Pulmonary artery endothelial cell (primary cell): ENCODE measurements around the gene COX8C. TPM values are rescaled to one million over a fixed set of nuclear protein-coding genes. Genes with fewer than 3 reads are reported as not detected.
"Not testable (repeated sequence)": the region's sequence is repeated elsewhere in the genome, so short reads cannot be mapped to it uniquely, and the experiment has no call there.

ENCODE experiments used
- DNase-seq: peaks from one replicate; pipeline ENCODE4 v3.0.0-alpha.2; 2011; ENCODE audit warnings: low read depth, low spot score
- total RNA-seq: library from RNA; depleted of rRNA; stranded (reverse); fragments of >200 nt; gene quantifications from 2 replicates; pipeline ENCODE4 v1.2.3, GENCODE V29; 2014

The COX8C gene
- total RNA-seq, 1 donor from 2014 or later: not detected

DNA sequence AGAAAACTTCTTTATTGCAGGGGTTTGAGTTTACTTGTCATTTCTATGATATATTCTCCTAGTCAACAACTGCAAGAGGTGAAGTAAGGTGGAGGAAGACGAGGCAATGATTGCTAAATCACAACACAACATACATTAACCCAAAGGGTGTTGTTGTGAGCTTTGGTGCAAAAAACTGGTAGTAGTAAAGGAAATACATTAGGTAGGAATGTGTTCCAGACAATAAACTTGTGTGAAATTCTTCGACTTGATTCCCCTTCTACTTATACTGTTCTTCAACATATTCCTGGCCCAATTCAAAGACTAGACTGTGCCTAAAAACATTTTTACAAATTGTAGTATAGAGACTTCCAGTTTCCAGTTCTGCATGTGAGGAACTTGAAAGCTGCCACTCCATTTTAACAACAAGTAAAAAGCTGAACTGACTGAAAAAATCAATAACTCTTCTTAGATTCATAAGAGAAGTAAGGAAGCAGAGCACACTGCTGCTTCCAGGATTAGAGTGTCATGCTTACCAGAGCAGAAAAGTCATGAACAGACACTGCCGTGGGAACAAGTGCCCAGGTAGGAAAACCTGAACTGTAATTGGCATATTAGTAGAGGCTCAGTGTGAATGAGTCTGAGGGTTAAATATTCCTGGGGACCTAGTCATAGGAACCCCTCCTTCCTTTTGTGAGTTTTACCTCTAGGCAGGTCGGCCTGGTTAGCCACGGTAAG lies 22.2 kb downstream of the COX8C start:
- no peak for DNase-seq

DNA sequence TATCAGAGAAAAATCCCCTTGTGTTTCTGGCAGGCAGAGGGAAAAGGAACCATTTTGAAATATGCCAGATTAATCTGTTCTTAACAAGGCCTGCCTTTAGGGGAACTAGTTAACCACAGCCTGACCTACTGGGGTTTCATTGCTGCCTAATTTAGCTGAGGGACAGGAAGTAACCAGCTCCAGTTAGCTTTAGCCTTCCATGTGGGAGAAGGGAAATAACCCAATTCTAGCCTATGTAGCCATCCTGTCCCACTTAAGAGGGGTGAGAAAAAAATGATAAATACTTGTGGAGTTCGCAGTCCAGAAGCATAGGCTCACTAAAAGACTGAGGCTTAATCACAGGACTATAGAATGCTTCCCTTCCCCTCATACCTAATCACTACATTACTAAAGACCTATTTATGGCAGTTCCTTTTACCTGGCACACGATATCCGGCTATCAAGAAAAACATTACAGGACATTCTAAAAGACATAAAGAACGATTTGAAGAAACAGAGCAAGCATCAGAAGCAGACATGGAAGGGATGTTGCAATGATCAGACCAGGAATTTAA lies 22.8 kb downstream of the COX8C start:
- no peak for DNase-seq

DNA sequence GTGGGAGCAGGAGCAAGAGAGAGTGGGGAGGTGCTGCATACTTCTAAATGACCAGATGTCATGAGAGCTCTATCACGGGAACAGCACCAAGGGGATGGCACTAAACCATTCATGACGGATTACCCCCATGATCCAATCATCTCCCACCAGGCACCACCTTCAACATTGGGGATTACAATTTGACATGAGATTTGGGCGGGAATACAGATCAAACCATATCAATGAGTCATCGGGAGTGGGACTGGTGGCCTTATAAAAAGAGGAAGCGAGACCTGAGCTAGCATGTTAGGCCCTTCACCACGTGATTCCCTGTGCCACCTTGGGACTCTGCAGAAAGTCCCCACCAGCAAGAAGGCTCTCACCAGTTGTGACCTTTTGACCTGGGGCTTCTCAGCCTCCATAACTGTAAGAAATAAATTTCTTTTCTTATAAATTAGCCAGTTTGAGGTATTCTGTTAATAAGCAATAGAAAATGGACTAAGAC lies 28.7 kb downstream of the COX8C start:
- no peak for DNase-seq

- DNase-seq: no peak
Measured at GRCh38 chr14:93379831-93380230, 32.8 kb downstream of the COX8C start.

DNA sequence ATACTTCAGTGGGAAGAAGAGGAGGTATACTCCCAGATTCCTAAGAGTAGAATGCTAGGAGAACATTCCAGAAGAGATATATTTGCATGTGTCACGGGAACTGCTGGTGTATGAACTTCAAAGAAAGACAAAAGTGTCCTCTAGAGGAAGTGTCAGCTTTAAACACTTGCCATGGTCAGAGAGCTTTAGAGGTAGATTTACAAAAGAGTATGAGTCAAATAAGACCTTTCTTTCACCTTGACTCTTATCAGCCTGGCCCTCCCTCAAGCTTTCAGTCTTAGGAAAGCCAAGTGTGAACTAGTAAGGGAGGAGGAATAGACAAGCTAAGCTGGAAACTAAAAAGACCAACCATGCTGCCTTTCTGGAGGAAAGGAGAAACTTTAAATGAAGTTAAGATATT lies 34.7 kb downstream of the COX8C start:
- DNase-seq: no peak

GRCh38 chr14:93384256-93384655 lies 37.3 kb downstream of the COX8C start:
- not testable (repeated sequence) for DNase-seq

- DNase-seq: no peak
Measured at GRCh38 chr14:93395231-93395630, 48.2 kb downstream of the COX8C start.

DNA sequence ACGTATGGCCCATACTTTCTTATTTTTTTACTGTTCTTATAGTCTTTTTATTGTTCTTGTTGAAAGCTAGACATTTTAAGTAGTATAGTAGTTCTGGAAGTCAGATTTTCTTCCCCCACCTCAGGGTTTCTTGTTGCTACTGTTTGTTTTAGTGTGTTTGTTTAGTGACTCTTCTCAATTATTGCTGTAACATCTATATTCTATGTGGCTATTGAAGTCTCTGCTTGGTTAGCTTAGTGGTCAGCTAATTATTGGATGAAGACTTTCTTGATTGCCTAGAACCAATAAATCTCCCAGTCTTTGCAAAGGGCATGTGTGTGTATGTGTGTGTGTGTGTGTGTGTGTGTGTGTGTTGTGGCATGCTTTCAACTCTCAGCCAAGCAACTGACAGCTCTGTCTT lies 49.5 kb downstream of the COX8C start:
- no peak for DNase-seq

Other genes starting within 250 kb of the COX8C start
- gene ITPK1, start 231.3 kb upstream of the COX8C start, total RNA-seq: 28.1 and 47.6 TPM in 2 replicates
- gene MOAP1, start 162.3 kb upstream of the COX8C start, total RNA-seq: 16.4 and 20.8 TPM in 2 replicates
- gene LYSET, start 161.9 kb upstream of the COX8C start, total RNA-seq: 13.5 and 14.0 TPM in 2 replicates
- gene GON7, start 140.1 kb upstream of the COX8C start, total RNA-seq: 16.6 and 18.7 TPM in 2 replicates
- gene UBR7, start 139.9 kb upstream of the COX8C start, total RNA-seq: 46.1 and 80.3 TPM in 2 replicates
- 31.1 and 32.6 TPM in 2 replicates for gene BTBD7, start 14.1 kb upstream of the COX8C start, total RNA-seq
- under 0.01 TPM in 1 of 2 replicates, not detected in the other for gene UNC79, start 83.8 kb downstream of the COX8C start, total RNA-seq